Karpas-422 (cell line): ENCODE measurements around the gene PCBP2. TPM values are rescaled to one million over a fixed set of nuclear protein-coding genes. Genes with fewer than 3 reads are reported as not detected.

Experiments used
- DNase-seq: peaks from one replicate; pipeline ENCODE4 v3.0.0-alpha.2; 2015
- H2AFZ ChIP-seq: fragments of 200-600 bp; sonication (generic); 2 replicates; pipeline ENCODE4 v1.6.1; 2014; ENCODE audit warnings: antibody characterized with exemption, low read length, mixed read lengths
- H3K27ac ChIP-seq: fragments of 200-600 bp; sonication (generic); 2 replicates; pipeline ENCODE4 v1.5.1; 2014; ENCODE audit warnings: mild to moderate bottlenecking, low read length, moderate library complexity
- H3K27me3 ChIP-seq: fragments of 200-600 bp; sonication (generic); 2 replicates; pipeline ENCODE4 v1.6.1; 2014; ENCODE audit warnings: low read length, mixed read lengths
- H3K36me3 ChIP-seq: fragments of 200-600 bp; sonication (generic); 2 replicates; pipeline ENCODE4 v1.6.1; 2014; ENCODE audit warnings: low read length, mixed read lengths; ENCODE audit not compliant: insufficient read depth
- H3K4me1 ChIP-seq: fragments of 200-600 bp; sonication (generic); 2 replicates; pipeline ENCODE4 v1.6.1; 2014; ENCODE audit warnings: mild to moderate bottlenecking, low read length, mixed read lengths
- H3K4me2 ChIP-seq: fragments of 200-600 bp; sonication (generic); 2 replicates; pipeline ENCODE4 v1.6.1; 2014; ENCODE audit warnings: low read length, low read depth, mild to moderate bottlenecking; ENCODE audit not compliant: poor library complexity, severe bottlenecking
- H3K4me3 ChIP-seq: fragments of 200-600 bp; sonication (generic); 2 replicates; pipeline ENCODE4 v1.5.1; 2014; ENCODE audit warnings: mild to moderate bottlenecking, antibody characterized with exemption, low read length, mixed read lengths
- H3K79me2 ChIP-seq: fragments of 200-600 bp; sonication (generic); 2 replicates; pipeline ENCODE4 v1.6.1; 2014; ENCODE audit warnings: mild to moderate bottlenecking, low read length, mixed read lengths
- H3K9ac ChIP-seq: fragments of 200-600 bp; sonication (generic); 2 replicates; pipeline ENCODE4 v1.6.0; 2014; ENCODE audit warnings: low read length
- H3K9me2 ChIP-seq: fragments of 200-600 bp; sonication (generic), shearing (Covaris generic); replicated peaks from 2 replicates; pipeline ENCODE4 v1.6.0; 2014; ENCODE audit warnings: mild to moderate bottlenecking, low read length, moderate library complexity; ENCODE audit not compliant: insufficient read depth
- H3K9me3 ChIP-seq: fragments of 300-700, 200-600 bp; sonication (generic); 2 replicates; pipeline ENCODE4 v1.6.1; 2014; ENCODE audit warnings: low read length, mixed read lengths
- H4K20me1 ChIP-seq: fragments of 200-600 bp; sonication (generic); 2 replicates; pipeline ENCODE4 v1.6.1; 2014; ENCODE audit warnings: mild to moderate bottlenecking, antibody characterized with exemption, low read length, low read depth; ENCODE audit not compliant: insufficient read depth
- total RNA-seq: library from RNA; depleted of rRNA; stranded (reverse); fragments of >200 nt; shearing (Covaris generic); gene quantifications from 2 replicates; pipeline ENCODE4 v1.2.3, GENCODE V29; 2014; ENCODE audit warnings: low replicate concordance

PCBP2 gene
- total RNA-seq, 1 experiment from 2014 or later, result 447 TPM

DNA sequence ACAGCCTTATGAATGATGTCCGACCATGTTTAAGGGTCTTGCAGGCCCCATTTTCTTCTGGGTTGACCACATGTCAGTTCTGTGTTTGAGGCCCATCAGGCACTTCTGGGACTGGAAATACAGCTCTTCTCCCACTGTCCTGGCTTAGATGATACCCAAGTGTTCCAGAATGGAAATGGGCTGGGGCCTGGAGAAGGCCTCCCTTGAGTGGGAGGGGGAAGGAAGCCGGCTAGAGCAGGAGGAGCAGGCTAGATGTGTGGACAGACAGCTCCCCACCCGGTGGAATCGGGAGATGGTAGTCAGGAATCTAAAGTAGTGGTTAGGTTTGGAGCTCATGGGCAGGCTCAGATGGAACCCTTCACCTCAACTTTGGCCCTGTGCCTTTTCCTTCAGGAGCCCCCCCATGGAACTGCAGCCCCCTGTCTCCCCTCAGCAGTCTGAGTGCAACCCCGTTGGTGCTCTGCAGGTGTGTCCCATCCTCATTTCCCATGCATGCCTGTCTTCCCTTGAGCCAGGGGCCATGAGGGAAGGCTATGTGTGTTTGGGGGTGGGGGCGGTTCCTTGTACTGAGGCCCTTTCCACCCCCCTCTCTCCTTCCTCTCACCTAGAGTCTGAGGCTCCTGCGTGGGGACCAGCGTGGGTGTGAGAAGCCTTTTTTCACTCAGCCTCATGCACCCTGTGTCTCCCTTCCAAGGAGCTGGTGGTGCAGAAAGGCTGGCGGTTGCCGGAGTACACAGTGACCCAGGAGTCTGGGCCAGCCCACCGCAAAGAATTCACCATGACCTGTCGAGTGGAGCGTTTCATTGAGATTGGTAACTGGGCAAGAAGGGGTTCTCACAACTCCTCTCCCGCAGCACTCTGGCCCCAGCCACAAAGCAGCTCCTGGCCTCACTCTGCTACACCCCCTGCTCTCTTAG, 52.4 kb downstream of the PCBP2 start:
- peaks cover 39% of the 10 kb centered on the region for H3K4me1 ChIP-seq
- H3K9me2 ChIP-seq, result no peaks in the 10 kb centered on the region
- H3K9me3 ChIP-seq, result no peaks in the 10 kb centered on the region
- DNase-seq, result no peak
- peaks cover 25% of the 10 kb centered on the region for H3K79me2 ChIP-seq
- no peak overlapping the region for H3K4me2 ChIP-seq
- no peaks in the 10 kb centered on the region for H3K27me3 ChIP-seq
- H3K27ac ChIP-seq, result no peak overlapping the region
- no peak overlapping the region for H2AFZ ChIP-seq
- no peak overlapping the region for H3K9ac ChIP-seq
- H4K20me1 ChIP-seq, result no peaks in the 10 kb centered on the region; the same call in 1 of the 2 replicates
- no peak overlapping the region for H3K4me3 ChIP-seq
- H3K36me3 ChIP-seq, result peaks cover 8% of the 10 kb centered on the region; the same call in 1 of the 2 replicates

DNA sequence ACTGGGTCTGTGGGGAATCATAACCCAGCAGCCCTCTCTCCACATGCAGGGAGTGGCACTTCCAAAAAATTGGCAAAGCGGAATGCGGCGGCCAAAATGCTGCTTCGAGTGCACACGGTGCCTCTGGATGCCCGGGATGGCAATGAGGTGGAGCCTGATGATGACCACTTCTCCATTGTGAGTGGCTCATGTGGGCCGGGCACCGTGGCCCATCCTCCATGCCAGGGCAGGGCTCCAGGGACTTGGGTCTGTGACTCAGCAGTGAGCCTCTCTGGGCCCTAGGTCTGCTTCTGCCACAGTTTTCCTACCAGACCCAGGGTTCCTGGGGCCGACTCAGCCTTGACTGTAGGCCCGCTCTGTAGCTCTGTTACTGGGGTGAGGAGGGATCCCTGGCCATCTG, 53.2 kb downstream of the PCBP2 start:
- Histone ChIP-seq H3K9ac (no peak overlapping the region), H3K27ac (no peak overlapping the region), H3K9me2 (no peaks in the 10 kb centered on the region), H2AFZ (no peak overlapping the region), H3K27me3 (no peaks in the 10 kb centered on the region), H3K36me3 (peaks cover 8% of the 10 kb centered on the region; the same call in 1 of the 2 replicates), H4K20me1 (no peaks in the 10 kb centered on the region; the same call in 1 of the 2 replicates), H3K4me3 (no peak overlapping the region), H3K79me2 (peaks cover 25% of the 10 kb centered on the region), H3K4me2 (no peak overlapping the region), H3K4me1 (peaks cover 34% of the 10 kb centered on the region), H3K9me3 (no peaks in the 10 kb centered on the region)
- no peak for DNase-seq

DNA sequence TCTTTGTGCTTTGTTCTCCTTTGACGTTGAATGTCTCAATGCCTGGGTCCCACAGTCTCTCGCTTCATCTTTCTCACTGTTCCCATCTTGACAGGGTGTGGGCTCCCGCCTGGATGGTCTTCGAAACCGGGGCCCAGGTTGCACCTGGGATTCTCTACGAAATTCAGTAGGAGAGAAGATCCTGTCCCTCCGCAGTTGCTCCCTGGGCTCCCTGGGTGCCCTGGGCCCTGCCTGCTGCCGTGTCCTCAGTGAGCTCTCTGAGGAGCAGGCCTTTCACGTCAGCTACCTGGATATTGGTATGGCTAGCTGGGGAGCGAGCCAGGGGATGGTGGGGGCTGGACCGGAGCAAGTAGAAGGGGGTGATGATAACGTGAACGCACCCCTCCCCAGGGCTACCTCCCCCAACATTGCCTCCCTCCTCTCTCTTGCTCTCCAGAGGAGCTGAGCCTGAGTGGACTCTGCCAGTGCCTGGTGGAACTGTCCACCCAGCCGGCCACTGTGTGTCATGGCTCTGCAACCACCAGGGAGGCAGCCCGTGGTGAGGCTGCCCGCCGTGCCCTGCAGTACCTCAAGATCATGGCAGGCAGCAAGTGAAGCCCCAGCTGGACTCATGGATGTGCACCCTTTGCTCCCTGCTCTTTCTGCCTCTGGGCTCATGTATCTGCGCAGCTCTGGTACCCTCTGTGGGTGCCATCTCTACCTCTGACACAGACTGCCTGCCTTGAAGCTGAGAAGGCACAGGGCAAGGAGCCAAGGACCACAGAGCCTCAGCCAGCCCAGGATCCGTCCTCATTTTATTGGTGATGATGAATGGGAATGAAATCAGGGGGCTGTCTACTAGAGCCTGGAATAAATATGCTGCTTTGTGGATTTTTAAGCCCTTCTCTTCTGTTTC, 53.9 kb downstream of the PCBP2 start:
- Histone ChIP-seq H4K20me1 (no peaks in the 10 kb centered on the region; the same call in 1 of the 2 replicates), H3K9ac (no peak overlapping the region), H3K27me3 (no peaks in the 10 kb centered on the region), H3K27ac (no peak overlapping the region), H3K79me2 (peaks cover 25% of the 10 kb centered on the region), H2AFZ (no peak overlapping the region), H3K9me2 (no peaks in the 10 kb centered on the region), H3K4me2 (no peak overlapping the region), H3K4me1 (peaks cover 30% of the 10 kb centered on the region), H3K36me3 (peaks cover 8% of the 10 kb centered on the region; the same call in 1 of the 2 replicates), H3K9me3 (no peaks in the 10 kb centered on the region), H3K4me3 (no peak overlapping the region)
- no peak for DNase-seq

DNA sequence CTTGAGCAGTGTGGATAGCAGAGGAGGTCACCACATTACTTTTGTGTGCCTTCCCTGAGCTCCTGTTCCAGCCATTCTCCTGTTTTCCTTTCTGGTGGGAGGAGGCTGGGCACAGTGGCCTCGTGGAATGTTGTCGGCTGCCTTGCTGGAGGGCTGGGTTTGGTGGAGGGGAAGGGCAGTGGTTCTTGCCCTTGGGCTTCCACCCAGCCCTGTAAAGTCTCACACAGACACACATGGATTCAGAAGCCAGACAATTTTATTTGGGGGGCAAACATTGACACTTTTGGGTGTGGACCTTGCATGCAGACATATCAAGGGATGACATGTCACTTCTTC, 54.5 kb downstream of the PCBP2 start:
- H3K27me3 ChIP-seq, result no peaks in the 10 kb centered on the region
- no peaks in the 10 kb centered on the region for H3K9me3 ChIP-seq
- H3K4me2 ChIP-seq, result no peak overlapping the region
- no peak overlapping the region for H3K9ac ChIP-seq
- no peaks in the 10 kb centered on the region; the same call in 1 of the 2 replicates for H4K20me1 ChIP-seq
- H3K27ac ChIP-seq, result no peak overlapping the region
- peaks cover 8% of the 10 kb centered on the region; the same call in 1 of the 2 replicates for H3K36me3 ChIP-seq
- H2AFZ ChIP-seq, result no peak overlapping the region
- H3K9me2 ChIP-seq, result no peaks in the 10 kb centered on the region
- peaks cover 30% of the 10 kb centered on the region for H3K4me1 ChIP-seq
- no peak for DNase-seq
- H3K79me2 ChIP-seq, result peaks cover 25% of the 10 kb centered on the region
- no peak overlapping the region for H3K4me3 ChIP-seq

DNA sequence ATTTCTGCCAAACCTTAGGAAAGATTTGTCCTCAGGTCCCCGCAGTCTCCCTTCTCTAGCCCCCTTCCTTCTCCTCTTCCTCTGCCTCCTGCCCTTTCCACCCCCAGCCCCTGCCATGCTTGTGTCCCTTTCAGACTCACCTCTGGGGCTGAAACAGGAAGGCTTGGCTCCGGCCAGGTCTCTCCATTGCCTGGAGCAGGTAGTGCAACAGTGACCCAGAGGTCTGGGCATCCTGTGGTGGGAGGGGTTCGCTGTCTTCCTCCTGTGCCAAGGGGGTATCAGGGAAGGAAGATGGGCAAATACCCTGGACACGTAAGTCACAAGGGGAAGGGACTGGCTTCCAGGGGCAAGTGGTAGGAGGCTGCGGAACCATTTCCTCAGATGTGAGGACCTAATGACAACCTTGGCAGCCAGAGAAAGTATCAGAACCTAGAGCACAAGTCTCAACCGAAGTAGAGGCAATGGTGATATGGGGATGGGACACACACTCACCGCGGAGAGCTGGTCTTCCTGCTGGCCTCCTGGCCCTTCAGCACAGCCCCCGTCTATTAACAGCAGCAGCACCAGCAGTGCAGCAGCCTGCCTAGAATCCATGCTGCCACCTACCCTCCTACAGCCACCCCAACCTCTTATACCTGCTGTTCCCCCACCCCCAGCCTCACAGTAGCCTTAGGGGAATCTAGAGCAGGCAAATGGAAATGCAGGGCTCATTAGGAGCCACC, 55.1 kb downstream of the PCBP2 start, which contains the start of gene NPFF:
NPFF (minus strand) TSS at position 604 of the 722 bp plus-strand sequence; CDS start at position 594, 10 bp downstream.
- H3K27ac ChIP-seq, result no peak within 1 kb of the TSS
- no peaks in the 10 kb centered on the region for H3K27me3 ChIP-seq
- peaks cover 24% of the 10 kb centered on the region for H3K4me1 ChIP-seq
- DNase-seq, result no peak
- H3K9ac ChIP-seq, result no peak within 1 kb of the TSS
- H2AFZ ChIP-seq, result no peak within 1 kb of the TSS
- H3K4me2 ChIP-seq, result no peak within 1 kb of the TSS
- H4K20me1 ChIP-seq, result no peaks in the 10 kb centered on the region; the same call in 1 of the 2 replicates
- H3K36me3 ChIP-seq, result peaks cover 8% of the 10 kb centered on the region; the same call in 1 of the 2 replicates
- no peaks in the 10 kb centered on the region for H3K9me3 ChIP-seq
- no peaks in the 10 kb centered on the region for H3K9me2 ChIP-seq
- H3K79me2 ChIP-seq, result peaks cover 19% of the 10 kb centered on the region
- no peak within 1 kb of the TSS for H3K4me3 ChIP-seq

DNA sequence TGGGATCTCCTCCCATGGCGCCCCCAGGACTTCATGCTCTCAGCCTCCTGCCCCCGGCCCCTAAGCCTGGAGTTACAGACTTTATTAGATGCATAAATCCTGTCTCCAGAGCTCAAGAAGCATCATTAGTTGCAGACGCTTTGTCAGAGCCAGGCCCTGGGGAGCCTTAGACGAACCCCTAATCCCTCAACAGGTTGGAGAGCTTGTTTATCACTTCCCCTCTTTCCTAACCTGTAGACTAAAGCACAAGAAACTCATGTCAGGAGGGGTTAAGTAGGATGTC, 55.6 kb downstream of the PCBP2 start:
- H3K27me3 ChIP-seq, result no peaks in the 10 kb centered on the region
- H3K36me3 ChIP-seq, result peaks cover 10% of the 10 kb centered on the region; the same call in 1 of the 2 replicates
- peaks cover 19% of the 10 kb centered on the region for H3K4me1 ChIP-seq
- H3K4me2 ChIP-seq, result no peak overlapping the region
- no peak overlapping the region for H3K27ac ChIP-seq
- DNase-seq, result no peak
- H3K9me2 ChIP-seq, result no peaks in the 10 kb centered on the region
- H3K9ac ChIP-seq, result no peak overlapping the region
- no peaks in the 10 kb centered on the region; the same call in 1 of the 2 replicates for H4K20me1 ChIP-seq
- peaks cover 14% of the 10 kb centered on the region for H3K79me2 ChIP-seq
- H2AFZ ChIP-seq, result no peak overlapping the region
- no peak overlapping the region for H3K4me3 ChIP-seq
- H3K9me3 ChIP-seq, result no peaks in the 10 kb centered on the region

DNA sequence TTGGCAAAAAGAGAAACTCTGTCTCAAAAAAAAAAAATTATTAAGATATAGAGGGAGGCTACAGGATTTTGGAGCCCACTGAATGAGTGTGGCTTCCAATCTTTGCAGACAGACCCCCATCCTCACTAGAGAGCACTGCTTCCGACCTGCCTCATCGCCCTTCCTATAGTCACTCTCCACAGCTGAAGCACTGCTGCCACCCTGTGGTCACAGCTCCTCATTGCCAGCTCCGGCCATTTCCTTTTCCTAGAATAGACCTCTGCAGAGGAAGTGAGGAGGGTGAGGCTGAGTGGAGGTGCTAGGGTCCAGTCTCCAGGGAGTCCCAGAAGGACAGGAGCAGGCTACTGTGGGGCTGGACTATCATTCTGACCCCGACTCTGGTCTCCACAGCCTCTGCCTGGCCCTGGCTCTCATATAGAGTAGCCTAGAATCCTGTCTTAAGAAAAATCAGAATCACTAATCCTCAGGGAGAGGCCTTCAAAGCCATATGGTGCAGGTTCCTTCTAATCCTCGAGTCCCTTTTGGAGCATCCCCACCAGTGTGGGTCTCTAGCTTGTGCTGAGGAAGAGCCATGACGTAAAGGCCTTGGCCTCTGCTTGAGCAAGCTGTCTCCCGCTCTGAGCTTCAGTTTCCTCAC, 56.8 kb downstream of the PCBP2 start:
- no peak overlapping the region for H3K9ac ChIP-seq
- peaks cover 4% of the 10 kb centered on the region; the same call in 1 of the 2 replicates for H3K79me2 ChIP-seq
- H3K4me1 ChIP-seq, result peaks cover 8% of the 10 kb centered on the region
- H3K27me3 ChIP-seq, result no peaks in the 10 kb centered on the region
- no peaks in the 10 kb centered on the region for H3K9me3 ChIP-seq
- peaks cover 16% of the 10 kb centered on the region; the same call in 1 of the 2 replicates for H3K36me3 ChIP-seq
- peak; percentile 94 for DNase-seq
- H4K20me1 ChIP-seq, result no peaks in the 10 kb centered on the region; the same call in 1 of the 2 replicates
- no peak overlapping the region for H2AFZ ChIP-seq
- H3K27ac ChIP-seq, result no peak overlapping the region
- H3K4me3 ChIP-seq, result no peak overlapping the region
- H3K9me2 ChIP-seq, result no peaks in the 10 kb centered on the region
- no peak overlapping the region for H3K4me2 ChIP-seq
